ENCODE data around the gene PCDHGA1. TPM values are rescaled to one million over a fixed set of nuclear protein-coding genes. Genes with fewer than 3 reads are reported as not detected.

The PCDHGA1 gene
- total and polyA plus RNA-seq, 2 experiments from 2014 or later = 0.33 TPM; not detected in 1

GRCh38 chr5:141487131-141487530 lies 156.8 kb downstream of the PCDHGA1 start:
- TF ChIP-seq EZH2phosphoT487 (IDR thresholded peaks at IDR 0.05; ENCODE audit: low read depth, severe bottlenecking, unreplicated experiment) (no peak), CTCF (IDR thresholded peaks at IDR 0.05; ENCODE audit: poor library complexity) (no peak), EZH2 (IDR thresholded peaks at IDR 0.05; ENCODE audit: borderline replicate concordance) (no peak)

GRCh38 chr5:141488591-141489561 lies 158.6 kb downstream of the PCDHGA1 start, which contains the start of gene PCDHGC5:
PCDHGC5 (plus strand) TSS chr5:141489081; CDS start chr5:141489241, 160 bp downstream.
- H3K4me2 ChIP-seq = no peak within 1 kb of the TSS
- TF ChIP-seq EZH2 (IDR thresholded peaks at IDR 0.05; ENCODE audit: borderline replicate concordance) (no peak), EZH2phosphoT487 (IDR thresholded peaks at IDR 0.05; ENCODE audit: low read depth, severe bottlenecking, unreplicated experiment) (no peak), CTCF (IDR thresholded peaks at IDR 0.05; ENCODE audit: poor library complexity) (no peak)
- DNase-seq (ENCODE audit: low spot score) = no peak
- no peaks in the 10 kb centered on the region for H3K9me3 ChIP-seq (ENCODE audit: low read depth)
- no peak within 1 kb of the TSS for H3K4me3 ChIP-seq
- H4K20me1 ChIP-seq (ENCODE audit: insufficient read depth, poor library complexity, severe bottlenecking) = no peaks in the 10 kb centered on the region
- no peaks in the 10 kb centered on the region for H3K9me2 ChIP-seq (replicated peaks; ENCODE audit: insufficient read depth)
- peaks cover 36% of the 10 kb centered on the region for H3K27me3 ChIP-seq
- 72% methylated on average over 14 of the region's 14 CpGs for WGBS (ENCODE audit: low lambda C conversion rate, missing lambda C conversion rate)
- H3K79me2 ChIP-seq = peaks cover 10% of the 10 kb centered on the region
- no peaks in the 10 kb centered on the region for H3K36me3 ChIP-seq (replicated peaks; ENCODE audit: insufficient read depth, low read depth)
- H3K4me1 ChIP-seq (ENCODE audit: insufficient read depth) = peaks cover under 1% of the 10 kb centered on the region
- H3K27ac ChIP-seq = no peak within 1 kb of the TSS
- no peak within 1 kb of the TSS for H2AFZ ChIP-seq

More at GRCh38 chr5:141487131-141487530, 156.8 kb downstream of the PCDHGA1 start:
- Histone ChIP-seq H3K27ac (no peak overlapping the region), H2AFZ (no peak overlapping the region), H3K9me3 (ENCODE audit: low read depth) (no peaks in the 10 kb centered on the region), H4K20me1 (ENCODE audit: insufficient read depth, poor library complexity, severe bottlenecking) (no peaks in the 10 kb centered on the region), H3K4me2 (no peak overlapping the region), H3K4me3 (no peak overlapping the region), H3K9me2 (replicated peaks; ENCODE audit: insufficient read depth) (no peaks in the 10 kb centered on the region), H3K36me3 (replicated peaks; ENCODE audit: insufficient read depth, low read depth) (no peaks in the 10 kb centered on the region), H3K27me3 (peaks cover 25% of the 10 kb centered on the region), H3K4me1 (ENCODE audit: insufficient read depth) (no peaks in the 10 kb centered on the region), H3K79me2 (peaks cover 10% of the 10 kb centered on the region)
- DNase-seq (ENCODE audit: low spot score) = no peak
- WGBS (ENCODE audit: low lambda C conversion rate, missing lambda C conversion rate) = 99% methylated on average over 7 of the region's 7 CpGs

- no peaks in the 10 kb centered on the region for H3K36me3 ChIP-seq (replicated peaks; ENCODE audit: insufficient read depth, low read depth)
- H3K27me3 ChIP-seq = peaks cover 36% of the 10 kb centered on the region
- no peak for DNase-seq (ENCODE audit: low spot score)
- H3K9me3 ChIP-seq (ENCODE audit: low read depth) = no peaks in the 10 kb centered on the region
- H3K4me2 ChIP-seq = no peak overlapping the region
- peaks cover 10% of the 10 kb centered on the region for H3K4me1 ChIP-seq (ENCODE audit: insufficient read depth)
- H3K9me2 ChIP-seq (replicated peaks; ENCODE audit: insufficient read depth) = no peaks in the 10 kb centered on the region
- H2AFZ ChIP-seq = no peak overlapping the region
- no peak overlapping the region for H3K4me3 ChIP-seq
- H3K79me2 ChIP-seq = peaks cover 10% of the 10 kb centered on the region
- no peaks in the 10 kb centered on the region for H4K20me1 ChIP-seq (ENCODE audit: insufficient read depth, poor library complexity, severe bottlenecking)
- TF ChIP-seq CTCF (IDR thresholded peaks at IDR 0.05; ENCODE audit: poor library complexity) = no peak
- TF ChIP-seq EZH2phosphoT487 (IDR thresholded peaks at IDR 0.05; ENCODE audit: low read depth, severe bottlenecking, unreplicated experiment) = no peak
- no peak for TF ChIP-seq EZH2 (IDR thresholded peaks at IDR 0.05; ENCODE audit: borderline replicate concordance)
- 97% methylated on average over 10 of the region's 10 CpGs for WGBS (ENCODE audit: low lambda C conversion rate, missing lambda C conversion rate)
- no peak overlapping the region for H3K27ac ChIP-seq
Measured at GRCh38 chr5:141489841-141490240, 159.5 kb downstream of the PCDHGA1 start.

All from hepatocyte (in vitro differentiated cells).